DOHH2 (cell line): Measurements from ENCODE around the gene MED27.

Source experiments
- EZH2phosphoT487 ChIP-seq: fragments of 200-600 bp; sonication (generic); IDR thresholded peaks from 2 replicates; pipeline ENCODE4 v1.6.1; 2017; ENCODE audit warnings: borderline replicate concordance, mild to moderate bottlenecking, antibody characterized with exemption, low read length, moderate library complexity, mixed read lengths
- TF ChIP-seq, protein P1 (sequence below): fragments of 200-600 bp; sonication (generic); IDR thresholded peaks from one replicate; pipeline ENCODE4 v1.5.1; 2014; ENCODE audit warnings: antibody characterized with exemption, mild to moderate bottlenecking, low read depth, low read length; ENCODE audit not compliant: poor library complexity, severe bottlenecking

DNA sequence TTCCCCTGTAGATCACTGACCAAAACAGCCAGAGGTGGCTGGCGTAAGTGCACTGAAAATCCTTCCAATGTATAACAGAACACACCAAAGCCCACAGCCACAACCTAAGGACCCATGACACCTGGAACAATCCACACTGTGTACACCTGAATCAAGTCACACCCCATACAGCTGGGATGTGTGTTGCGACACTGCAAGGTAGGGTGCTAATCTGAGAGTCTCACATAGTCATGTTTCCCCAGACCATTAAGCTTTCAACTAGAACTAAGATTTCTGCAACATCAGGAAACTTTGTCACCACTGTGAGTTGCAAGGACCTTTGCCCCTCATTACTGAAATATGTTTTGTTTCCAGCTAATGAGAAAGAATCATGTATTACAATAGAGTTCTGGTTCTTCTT, 59.4 kb downstream of the MED27 start:
- TF ChIP-seq, protein P1, sequence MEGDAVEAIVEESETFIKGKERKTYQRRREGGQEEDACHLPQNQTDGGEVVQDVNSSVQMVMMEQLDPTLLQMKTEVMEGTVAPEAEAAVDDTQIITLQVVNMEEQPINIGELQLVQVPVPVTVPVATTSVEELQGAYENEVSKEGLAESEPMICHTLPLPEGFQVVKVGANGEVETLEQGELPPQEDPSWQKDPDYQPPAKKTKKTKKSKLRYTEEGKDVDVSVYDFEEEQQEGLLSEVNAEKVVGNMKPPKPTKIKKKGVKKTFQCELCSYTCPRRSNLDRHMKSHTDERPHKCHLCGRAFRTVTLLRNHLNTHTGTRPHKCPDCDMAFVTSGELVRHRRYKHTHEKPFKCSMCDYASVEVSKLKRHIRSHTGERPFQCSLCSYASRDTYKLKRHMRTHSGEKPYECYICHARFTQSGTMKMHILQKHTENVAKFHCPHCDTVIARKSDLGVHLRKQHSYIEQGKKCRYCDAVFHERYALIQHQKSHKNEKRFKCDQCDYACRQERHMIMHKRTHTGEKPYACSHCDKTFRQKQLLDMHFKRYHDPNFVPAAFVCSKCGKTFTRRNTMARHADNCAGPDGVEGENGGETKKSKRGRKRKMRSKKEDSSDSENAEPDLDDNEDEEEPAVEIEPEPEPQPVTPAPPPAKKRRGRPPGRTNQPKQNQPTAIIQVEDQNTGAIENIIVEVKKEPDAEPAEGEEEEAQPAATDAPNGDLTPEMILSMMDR = no peak
- TF ChIP-seq EZH2phosphoT487 = no peak
